HG02678 (cell line): ENCODE results near the gene RAMACL.
"Not testable (repeated sequence)": the region's sequence is repeated elsewhere in the genome, so short reads cannot be mapped to it uniquely, and the experiment has no call there.

Source experiments
- ATAC-seq: cut with Tn5 transposase; IDR thresholded peaks from one replicate; pipeline ENCODE4 v1.9.1; 2021; ENCODE audit warnings: mild to moderate bottlenecking, moderate library complexity; ENCODE audit not compliant: unreplicated experiment

Gene RAMACL

GRCh38 chr6:166558156-166559005 is 28.1 kb downstream of the RAMACL start:
- ATAC-seq = no peak

- ATAC-seq = no peak
Observed at GRCh38 chr6:166556863-166557322, 29.6 kb downstream of the RAMACL start.

DNA sequence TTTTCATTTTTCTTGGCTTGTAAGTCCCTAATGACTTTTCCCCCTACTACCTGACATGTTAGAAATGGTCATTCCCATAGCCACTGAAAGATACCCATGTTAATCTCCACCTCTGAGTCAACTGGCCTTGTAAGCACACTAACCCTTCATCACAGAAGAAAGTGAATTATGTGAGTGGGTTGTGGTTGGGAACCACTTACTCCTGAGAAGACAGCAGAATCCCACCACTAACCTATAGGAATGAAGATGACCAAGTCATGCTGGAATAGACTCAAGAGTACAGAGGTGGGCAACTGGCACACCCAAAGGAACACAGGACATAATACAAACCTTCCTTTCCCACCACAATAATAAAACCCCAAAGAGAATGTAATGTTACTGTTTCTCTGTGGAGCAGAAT is 30.1 kb downstream of the RAMACL start:
- ATAC-seq = no peak

GRCh38 chr6:166555086-166555485 is 31.4 kb downstream of the RAMACL start:
- ATAC-seq = no peak

DNA sequence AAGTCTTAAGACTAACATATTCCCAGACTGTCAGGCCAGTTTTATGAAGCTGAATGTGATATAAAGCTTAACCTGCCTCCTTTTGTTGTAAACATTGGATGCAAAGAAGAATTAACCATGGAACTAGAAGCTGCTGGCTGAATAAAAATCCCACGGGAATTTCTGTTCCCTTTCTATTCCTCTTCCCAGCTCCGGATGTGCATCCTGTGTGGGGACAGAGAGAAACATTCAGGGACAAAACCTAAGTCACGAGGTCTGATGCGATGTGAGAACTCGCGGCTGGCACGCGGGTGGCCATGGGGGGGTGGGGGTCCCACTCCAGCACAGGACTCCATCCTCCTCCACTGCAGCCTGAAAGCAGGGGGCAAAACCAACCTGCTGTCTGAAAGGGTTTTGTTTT is 32.2 kb downstream of the RAMACL start:
- ATAC-seq = no peak

DNA sequence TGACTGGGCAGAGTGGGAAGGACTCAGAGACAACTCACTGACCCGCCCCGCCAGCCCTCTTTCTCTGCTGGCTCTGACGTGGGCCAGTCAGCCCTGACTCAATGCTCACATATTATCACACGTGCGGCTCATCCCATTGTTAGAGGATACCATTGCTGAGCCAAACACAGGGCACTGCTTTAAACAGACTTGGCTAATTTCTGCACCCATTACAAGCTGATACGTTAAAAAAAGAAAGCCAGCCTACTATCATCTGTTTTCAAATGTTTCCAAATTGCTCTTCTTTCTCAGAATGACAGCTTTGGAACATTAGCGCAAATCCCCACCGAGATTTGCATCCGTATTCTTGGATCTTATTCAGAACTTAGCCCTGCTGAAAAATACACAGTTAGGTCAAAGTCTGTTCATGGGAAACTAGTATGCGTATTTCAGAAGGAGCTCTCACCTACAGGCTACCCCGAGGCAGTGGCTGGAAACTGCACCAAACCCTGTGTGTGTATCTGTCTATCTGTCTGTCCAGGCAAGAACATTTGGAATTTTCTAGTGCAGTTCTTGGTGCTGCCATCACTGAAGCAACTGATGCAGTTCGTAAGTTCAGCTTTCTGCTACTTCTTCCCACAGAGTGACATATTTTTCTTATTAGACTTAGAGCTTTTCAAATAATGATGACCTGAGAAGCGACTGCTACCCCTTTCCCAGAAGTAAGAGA is 32.8 kb downstream of the RAMACL start:
- no peak for ATAC-seq

DNA sequence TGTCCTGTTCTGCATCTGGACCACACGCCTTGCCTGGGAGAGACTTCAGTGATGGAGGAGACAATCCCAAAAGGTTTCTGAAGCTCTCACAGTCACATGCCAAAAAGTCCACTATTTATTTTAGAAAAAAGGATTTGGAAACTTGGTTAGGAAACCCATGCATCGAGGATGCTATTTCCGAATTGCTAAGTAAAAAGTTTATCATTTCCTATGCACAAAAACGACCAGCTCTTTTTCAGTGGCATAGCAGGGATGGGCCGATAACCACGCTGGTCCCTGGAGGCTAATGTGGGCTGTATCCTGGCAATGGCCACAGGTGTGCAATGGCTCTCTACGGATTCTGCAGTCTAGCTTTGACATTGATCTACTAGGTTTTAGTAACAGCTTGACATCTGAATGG is 33.9 kb downstream of the RAMACL start:
- ATAC-seq = no peak

DNA sequence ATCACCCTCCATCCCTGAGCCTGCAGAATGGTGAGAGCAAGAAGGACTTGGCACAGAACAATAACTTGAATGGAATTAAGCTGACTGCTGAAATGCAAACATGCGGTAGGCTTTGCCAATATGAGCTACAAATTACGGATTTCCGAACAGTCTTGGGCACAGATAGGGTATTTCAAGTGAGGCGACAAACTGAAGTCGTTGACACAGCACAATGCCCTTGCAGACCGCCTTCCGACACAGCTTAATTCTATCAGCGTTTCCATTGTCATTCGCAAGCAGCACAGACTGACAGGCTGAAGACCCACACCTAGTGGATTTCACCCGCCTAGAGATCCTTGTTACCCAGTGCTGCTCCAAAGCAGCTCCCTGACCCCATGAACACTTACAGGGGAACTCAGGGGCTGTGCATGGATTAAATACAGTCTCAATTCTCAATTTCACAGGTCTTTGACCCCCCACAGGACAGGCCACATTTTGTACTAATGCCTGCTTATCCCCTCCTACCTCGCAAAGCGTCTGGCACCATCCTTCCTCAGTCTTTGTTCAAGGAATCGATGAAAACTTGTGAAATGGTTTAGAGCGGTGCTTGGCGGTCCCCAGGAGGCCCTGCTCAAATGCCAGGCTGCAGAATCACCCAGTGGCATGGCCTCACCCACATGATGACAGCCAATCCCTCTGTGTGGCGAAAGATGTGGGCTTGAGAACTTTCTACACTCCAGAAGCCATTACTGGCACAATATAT is 34.6 kb downstream of the RAMACL start:
- no peak for ATAC-seq

DNA sequence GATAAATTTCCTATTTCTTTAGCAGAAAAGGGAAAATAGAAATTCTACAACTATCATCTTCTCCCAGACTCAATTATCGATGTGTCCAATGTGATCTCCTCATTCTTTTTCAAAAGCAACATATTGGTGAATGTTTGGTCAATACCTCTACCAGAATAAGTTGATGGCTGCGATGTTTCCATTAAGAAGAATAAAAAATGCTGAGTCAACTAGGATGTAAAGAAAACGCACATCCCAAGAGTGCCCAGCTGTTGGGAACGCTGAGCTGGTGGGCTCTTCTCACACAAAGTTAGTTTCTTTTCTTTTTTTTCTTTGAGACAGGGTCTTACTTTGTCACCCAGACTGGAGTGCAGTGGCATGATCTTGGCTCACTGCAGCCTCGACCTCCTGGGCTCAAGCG is 39.8 kb downstream of the RAMACL start:
- no peak for ATAC-seq

DNA sequence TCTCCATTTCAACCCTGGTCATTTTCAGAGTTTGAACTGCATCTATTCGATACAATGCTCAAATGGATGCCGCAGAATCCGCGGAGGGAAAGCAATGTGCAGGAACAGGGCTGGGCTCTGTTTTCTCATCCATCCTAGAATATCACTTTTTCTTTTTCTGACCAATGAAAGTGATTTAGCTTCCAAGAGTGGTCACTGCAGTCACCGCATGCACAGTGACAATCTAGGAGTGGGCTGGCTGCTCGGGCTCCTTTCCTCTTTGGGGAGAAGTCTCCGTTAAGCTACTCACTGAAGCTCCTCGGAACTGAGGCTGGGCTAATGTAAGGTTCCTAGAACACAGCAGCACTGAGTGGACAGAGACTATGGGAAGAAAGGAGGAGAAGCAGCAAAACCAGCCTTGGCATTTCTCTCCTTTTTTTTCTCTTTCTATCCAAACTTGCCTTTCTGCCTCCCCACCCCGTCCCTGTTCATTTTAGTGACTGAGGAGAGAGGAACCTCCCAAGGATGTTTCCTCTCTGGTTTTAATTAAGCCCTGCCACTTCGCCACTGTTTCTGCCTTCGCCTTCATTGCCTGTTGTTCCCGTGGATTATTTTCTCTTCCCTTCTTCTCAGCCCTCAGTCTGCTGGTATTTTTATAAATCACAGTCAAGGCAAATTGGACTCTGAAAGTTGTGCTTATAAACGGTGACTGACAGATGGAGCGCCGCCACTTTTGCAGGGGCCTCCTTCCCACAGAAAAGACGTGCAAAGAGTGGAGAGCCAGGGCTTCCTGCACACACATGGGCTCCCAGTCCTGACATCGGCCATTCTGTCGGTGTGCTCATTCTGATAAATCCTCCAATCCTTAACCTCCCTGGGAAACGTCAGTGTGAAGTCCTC is 41.1 kb downstream of the RAMACL start:
- ATAC-seq = no peak

DNA sequence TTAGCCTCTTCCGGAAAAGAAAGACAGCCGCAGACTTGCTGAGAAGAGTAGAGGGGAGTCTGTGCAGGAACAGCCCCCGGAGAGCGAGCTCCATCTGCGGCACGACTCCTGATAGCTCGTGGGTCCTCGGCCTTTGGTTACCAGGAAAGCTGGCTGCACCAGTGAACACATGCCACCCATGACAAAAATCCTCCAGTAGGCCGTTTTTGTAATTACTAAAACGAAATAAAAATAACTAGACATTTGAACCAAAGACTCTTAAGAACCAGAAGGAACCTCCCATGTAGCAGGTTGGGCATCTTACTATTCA is 42.2 kb downstream of the RAMACL start:
- no peak for ATAC-seq

- no peak for ATAC-seq
Observed at GRCh38 chr6:166543603-166544295, 42.7 kb downstream of the RAMACL start.

DNA sequence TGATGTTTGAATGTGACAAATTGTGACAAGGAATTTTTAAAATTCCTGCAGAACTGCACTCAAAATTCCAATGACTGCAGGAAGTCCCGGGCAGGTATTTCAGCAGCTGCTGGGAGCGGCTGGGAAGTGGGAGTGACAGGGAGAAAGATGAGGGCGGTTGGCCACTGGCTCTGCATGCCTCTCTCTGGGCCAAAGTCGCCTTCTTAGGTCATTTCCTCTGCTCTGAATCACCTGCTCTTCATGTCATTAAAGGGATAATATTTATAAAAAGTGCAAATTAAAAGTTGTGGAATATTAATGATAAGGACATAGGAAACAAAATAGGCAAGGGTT is 43.9 kb downstream of the RAMACL start:
- no peak for ATAC-seq

GRCh38 chr6:166541876-166542579 is 44.5 kb downstream of the RAMACL start:
- ATAC-seq = peak; percentile 30

DNA sequence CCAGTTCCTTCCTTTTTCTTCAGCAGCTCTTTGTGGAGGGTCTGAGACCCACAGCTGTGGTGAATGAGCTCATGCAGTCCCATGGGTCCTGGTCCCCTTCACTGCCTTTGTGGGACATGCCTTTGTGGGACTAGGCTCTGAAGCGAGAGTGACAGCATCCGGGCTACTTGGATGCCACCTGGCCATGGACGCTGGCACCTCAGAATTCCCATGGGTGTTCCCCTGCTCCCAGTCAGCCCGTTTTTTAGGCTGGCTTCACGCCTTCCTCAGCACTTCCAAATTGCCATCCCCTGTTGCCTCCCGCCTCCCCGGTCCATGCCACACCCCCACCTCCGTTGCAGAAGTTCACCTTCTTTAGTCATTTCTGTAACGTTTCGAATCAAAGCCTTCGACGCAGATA is 45.1 kb downstream of the RAMACL start:
- peak; percentile 34 for ATAC-seq

DNA sequence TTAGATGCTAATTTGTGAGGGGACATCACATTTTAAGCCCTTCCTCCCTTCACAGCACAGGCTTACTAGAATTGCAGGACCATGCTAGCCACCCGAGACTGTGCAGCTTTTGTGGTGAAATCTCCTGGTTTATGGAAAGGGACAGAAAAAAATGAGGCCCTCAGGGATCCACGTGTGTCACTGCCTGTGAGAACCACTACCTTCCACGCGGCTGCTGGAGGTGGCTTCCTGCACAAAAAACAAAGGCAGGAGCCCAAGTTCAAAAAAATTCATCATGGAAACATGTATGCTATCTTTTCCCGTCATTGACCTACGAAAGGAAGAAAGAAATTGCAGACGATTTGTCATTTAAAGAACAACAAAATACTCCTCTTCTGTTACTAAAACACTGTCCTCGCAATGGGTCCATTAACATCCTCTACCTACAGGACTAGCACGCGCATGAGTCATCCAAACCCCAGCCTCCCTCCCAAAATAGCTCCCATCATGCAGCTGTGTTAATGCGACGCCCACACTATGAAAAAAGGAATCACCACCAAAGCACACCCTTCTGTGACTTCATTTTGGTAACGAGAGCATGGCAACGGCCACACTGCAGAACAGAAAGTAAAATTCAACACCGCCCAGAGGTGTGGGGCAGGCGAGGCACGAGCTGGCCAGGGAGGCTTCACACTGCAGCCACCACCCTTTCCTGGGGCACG is 45.7 kb downstream of the RAMACL start:
- peak; percentile 95 for ATAC-seq

DNA sequence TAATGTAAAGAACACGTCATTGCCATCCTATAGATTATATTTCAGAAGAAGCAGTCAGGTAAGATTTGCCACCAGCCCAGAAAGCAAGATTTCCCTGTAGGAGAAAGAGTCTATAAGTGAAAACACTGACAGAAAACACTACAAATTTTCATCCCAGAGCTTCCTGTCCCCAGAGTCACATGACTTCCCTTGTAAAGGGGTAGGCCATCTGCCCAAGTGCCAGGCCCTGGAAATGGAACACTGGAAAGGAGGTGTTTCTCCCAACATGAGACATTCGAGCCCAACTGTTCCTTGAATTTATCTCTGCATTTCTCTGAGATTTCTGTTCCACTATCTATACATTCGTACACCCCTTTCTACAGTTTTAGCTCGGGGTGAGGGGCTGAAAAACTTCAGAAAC is 46.9 kb downstream of the RAMACL start:
- ATAC-seq = no peak

GRCh38 chr6:166539011-166539385 is 47.5 kb downstream of the RAMACL start:
- ATAC-seq = not testable (repeated sequence)
